ENCODE data around the gene FAM219A.

GRCh38 chr9:34377404-34377746, 81.0 kb downstream of the FAM219A start:
- TF ChIP-seq CTCF (conservative IDR thresholded peaks at IDR 0.05; ENCODE audit: low read depth, low read length) (no peak), EZH2phosphoT487 (IDR thresholded peaks at IDR 0.05; ENCODE audit: borderline replicate concordance, low read length) (no peak), EZH2 (IDR thresholded peaks at IDR 0.05; ENCODE audit: low read length, unreplicated experiment) (no peak)
